ENCODE results near the gene PCYT2. TPM values are rescaled to one million over a fixed set of nuclear protein-coding genes. Genes with fewer than 3 reads are reported as not detected.

Gene PCYT2
- total and polyA plus RNA-seq, 4 donors, result 31.4 to 67.4 (median 49.6) TPM

GRCh38 chr17:81905993-81906392 lies 5.2 kb downstream of the PCYT2 start:
- no peaks in the 10 kb centered on the region for H3K9me3 ChIP-seq (ENCODE audit: control insufficient read depth, insufficient read depth, low read length)
- WGBS (ENCODE audit: insufficient coverage), result 98% methylated on average over 8 of the region's 10 CpGs
- H3K4me3 ChIP-seq (ENCODE audit: low read depth, low read length), result no peak overlapping the region
- peaks cover 3% of the 10 kb centered on the region for H3K27me3 ChIP-seq (ENCODE audit: control insufficient read depth, insufficient read depth, low read length)
- H3K27ac ChIP-seq (ENCODE audit: low read depth, low read length), result no peak overlapping the region
- no peak for DNase-seq (ENCODE audit: low read depth in 4 of 6, low spot score in 6 of 6)
- peaks cover 38% of the 10 kb centered on the region for H3K4me1 ChIP-seq (ENCODE audit: control insufficient read depth, insufficient read depth, low read length)
- H3K36me3 ChIP-seq (ENCODE audit: control insufficient read depth, insufficient read depth, low read length), result peaks cover 77% of the 10 kb centered on the region

GRCh38 chr17:81905424-81905875 lies 5.7 kb downstream of the PCYT2 start:
- no peak overlapping the region for H3K27ac ChIP-seq (ENCODE audit: low read depth, low read length)
- H3K27me3 ChIP-seq (ENCODE audit: control insufficient read depth, insufficient read depth, low read length), result peaks cover 3% of the 10 kb centered on the region
- H3K4me3 ChIP-seq (ENCODE audit: low read depth, low read length), result no peak overlapping the region
- no peak for DNase-seq (ENCODE audit: low read depth in 4 of 6, low spot score in 6 of 6)
- WGBS (ENCODE audit: insufficient coverage), result 92% methylated on average over 16 of the region's 16 CpGs
- no peaks in the 10 kb centered on the region for H3K9me3 ChIP-seq (ENCODE audit: control insufficient read depth, insufficient read depth, low read length)
- H3K4me1 ChIP-seq (ENCODE audit: control insufficient read depth, insufficient read depth, low read length), result peaks cover 34% of the 10 kb centered on the region
- peaks cover 81% of the 10 kb centered on the region for H3K36me3 ChIP-seq (ENCODE audit: control insufficient read depth, insufficient read depth, low read length)

GRCh38 chr17:81904600-81905423 lies 6.4 kb downstream of the PCYT2 start:
- Histone ChIP-seq H3K27ac (ENCODE audit: low read depth, low read length) (no peak overlapping the region), H3K4me3 (ENCODE audit: low read depth, low read length) (no peak overlapping the region), H3K4me1 (ENCODE audit: control insufficient read depth, insufficient read depth, low read length) (peaks cover 28% of the 10 kb centered on the region), H3K9me3 (ENCODE audit: control insufficient read depth, insufficient read depth, low read length) (no peaks in the 10 kb centered on the region), H3K36me3 (ENCODE audit: control insufficient read depth, insufficient read depth, low read length) (peaks cover 88% of the 10 kb centered on the region), H3K27me3 (ENCODE audit: control insufficient read depth, insufficient read depth, low read length) (peaks cover 3% of the 10 kb centered on the region)
- WGBS (ENCODE audit: insufficient coverage), result 90% methylated on average over 23 of the region's 28 CpGs
- DNase-seq (ENCODE audit: low read depth in 4 of 6, low spot score in 6 of 6), result no peak

GRCh38 chr17:81903896-81904599 lies 7.2 kb downstream of the PCYT2 start:
- no peak overlapping the region for H3K4me3 ChIP-seq (ENCODE audit: low read depth, low read length)
- H3K9me3 ChIP-seq (ENCODE audit: control insufficient read depth, insufficient read depth, low read length), result no peaks in the 10 kb centered on the region
- peaks cover 21% of the 10 kb centered on the region for H3K4me1 ChIP-seq (ENCODE audit: control insufficient read depth, insufficient read depth, low read length)
- DNase-seq (ENCODE audit: low read depth in 4 of 6, low spot score in 6 of 6), result no peak
- H3K27me3 ChIP-seq (ENCODE audit: control insufficient read depth, insufficient read depth, low read length), result peaks cover 3% of the 10 kb centered on the region
- no peak overlapping the region for H3K27ac ChIP-seq (ENCODE audit: low read depth, low read length)
- WGBS (ENCODE audit: insufficient coverage), result 92% methylated on average over 24 of the region's 24 CpGs
- peaks cover 90% of the 10 kb centered on the region for H3K36me3 ChIP-seq (ENCODE audit: control insufficient read depth, insufficient read depth, low read length)

- H3K4me1 ChIP-seq (ENCODE audit: control insufficient read depth, insufficient read depth, low read length), result peaks cover 21% of the 10 kb centered on the region
- 93% methylated on average over 10 of the region's 10 CpGs for WGBS (ENCODE audit: insufficient coverage)
- H3K4me3 ChIP-seq (ENCODE audit: low read depth, low read length), result no peak overlapping the region
- no peak overlapping the region for H3K27ac ChIP-seq (ENCODE audit: low read depth, low read length)
- no peaks in the 10 kb centered on the region for H3K9me3 ChIP-seq (ENCODE audit: control insufficient read depth, insufficient read depth, low read length)
- DNase-seq (ENCODE audit: low read depth in 4 of 6, low spot score in 6 of 6), result no peak
- H3K36me3 ChIP-seq (ENCODE audit: control insufficient read depth, insufficient read depth, low read length), result peaks cover 90% of the 10 kb centered on the region
- peaks cover 3% of the 10 kb centered on the region for H3K27me3 ChIP-seq (ENCODE audit: control insufficient read depth, insufficient read depth, low read length)
Observed at GRCh38 chr17:81903415-81903831, 7.8 kb downstream of the PCYT2 start.

- peaks cover 21% of the 10 kb centered on the region for H3K4me1 ChIP-seq (ENCODE audit: control insufficient read depth, insufficient read depth, low read length)
- H3K4me3 ChIP-seq (ENCODE audit: low read depth, low read length), result no peak overlapping the region
- peaks cover 90% of the 10 kb centered on the region for H3K36me3 ChIP-seq (ENCODE audit: control insufficient read depth, insufficient read depth, low read length)
- no peak overlapping the region for H3K27ac ChIP-seq (ENCODE audit: low read depth, low read length)
- no peaks in the 10 kb centered on the region for H3K9me3 ChIP-seq (ENCODE audit: control insufficient read depth, insufficient read depth, low read length)
- peaks cover 3% of the 10 kb centered on the region for H3K27me3 ChIP-seq (ENCODE audit: control insufficient read depth, insufficient read depth, low read length)
- no peak for DNase-seq (ENCODE audit: low read depth in 4 of 6, low spot score in 6 of 6)
- 30% methylated on average over 42 of the region's 47 CpGs for WGBS (ENCODE audit: insufficient coverage)
Observed at GRCh38 chr17:81902653-81903414, 8.4 kb downstream of the PCYT2 start.

- WGBS (ENCODE audit: insufficient coverage), result under 1% methylated on average over 79 of the region's 79 CpGs
- peak in 2 of 6 donors; percentile 41 to 59 for DNase-seq (ENCODE audit: low read depth in 4 of 6, low spot score in 6 of 6)
- Histone ChIP-seq H3K4me3 (ENCODE audit: low read depth, low read length) (no peak within 1 kb of the TSS), H3K4me1 (ENCODE audit: control insufficient read depth, insufficient read depth, low read length) (peaks cover 21% of the 10 kb centered on the region), H3K27me3 (ENCODE audit: control insufficient read depth, insufficient read depth, low read length) (peaks cover 3% of the 10 kb centered on the region), H3K27ac (ENCODE audit: low read depth, low read length) (no peak within 1 kb of the TSS), H3K9me3 (ENCODE audit: control insufficient read depth, insufficient read depth, low read length) (no peaks in the 10 kb centered on the region), H3K36me3 (ENCODE audit: control insufficient read depth, insufficient read depth, low read length) (peaks cover 90% of the 10 kb centered on the region)
Observed at GRCh38 chr17:81902023-81902652, 9.1 kb downstream of the PCYT2 start, which contains the start of gene NPB. NPB (plus strand) TSS chr17:81902238; CDS start chr17:81902278, 40 bp downstream.

GRCh38 chr17:81901167-81902022 lies 9.8 kb downstream of the PCYT2 start:
- no peak for DNase-seq (ENCODE audit: low read depth in 4 of 6, low spot score in 6 of 6)
- H3K4me1 ChIP-seq (ENCODE audit: control insufficient read depth, insufficient read depth, low read length), result peaks cover 21% of the 10 kb centered on the region
- no peaks in the 10 kb centered on the region for H3K9me3 ChIP-seq (ENCODE audit: control insufficient read depth, insufficient read depth, low read length)
- no peak overlapping the region for H3K27ac ChIP-seq (ENCODE audit: low read depth, low read length)
- H3K36me3 ChIP-seq (ENCODE audit: control insufficient read depth, insufficient read depth, low read length), result peaks cover 88% of the 10 kb centered on the region
- H3K27me3 ChIP-seq (ENCODE audit: control insufficient read depth, insufficient read depth, low read length), result peaks cover 3% of the 10 kb centered on the region
- no peak overlapping the region for H3K4me3 ChIP-seq (ENCODE audit: low read depth, low read length)
- WGBS (ENCODE audit: insufficient coverage), result 49% methylated on average over 21 of the region's 21 CpGs

Data from spinal cord (tissue), 10 donors.